Measurements from ENCODE around the gene MST1R.
"Not testable (repeated sequence)": the region's sequence is repeated elsewhere in the genome, so short reads cannot be mapped to it uniquely, and the experiment has no call there.

Gene MST1R

DNA sequence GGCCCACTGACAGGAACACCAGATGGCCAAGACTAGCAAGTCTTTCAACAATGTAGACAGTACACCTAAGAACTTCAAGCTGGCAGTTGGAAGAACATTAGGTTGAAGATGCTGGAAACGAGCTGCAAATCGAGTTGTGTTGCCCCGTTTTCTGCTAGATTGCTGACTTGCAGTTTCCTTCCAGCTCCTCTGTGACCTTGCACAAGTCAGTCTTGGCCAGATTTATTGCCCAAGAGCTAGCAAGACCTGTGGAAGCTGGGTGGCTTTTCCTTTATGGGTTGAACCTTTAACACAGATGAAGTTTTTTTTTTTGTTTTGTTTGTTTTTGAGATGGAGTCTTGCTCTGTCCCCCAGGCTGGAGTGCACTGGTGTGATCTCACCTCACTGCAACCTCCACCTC lies 33.4 kb upstream of the MST1R start:
- TF ChIP-seq, protein P1, sequence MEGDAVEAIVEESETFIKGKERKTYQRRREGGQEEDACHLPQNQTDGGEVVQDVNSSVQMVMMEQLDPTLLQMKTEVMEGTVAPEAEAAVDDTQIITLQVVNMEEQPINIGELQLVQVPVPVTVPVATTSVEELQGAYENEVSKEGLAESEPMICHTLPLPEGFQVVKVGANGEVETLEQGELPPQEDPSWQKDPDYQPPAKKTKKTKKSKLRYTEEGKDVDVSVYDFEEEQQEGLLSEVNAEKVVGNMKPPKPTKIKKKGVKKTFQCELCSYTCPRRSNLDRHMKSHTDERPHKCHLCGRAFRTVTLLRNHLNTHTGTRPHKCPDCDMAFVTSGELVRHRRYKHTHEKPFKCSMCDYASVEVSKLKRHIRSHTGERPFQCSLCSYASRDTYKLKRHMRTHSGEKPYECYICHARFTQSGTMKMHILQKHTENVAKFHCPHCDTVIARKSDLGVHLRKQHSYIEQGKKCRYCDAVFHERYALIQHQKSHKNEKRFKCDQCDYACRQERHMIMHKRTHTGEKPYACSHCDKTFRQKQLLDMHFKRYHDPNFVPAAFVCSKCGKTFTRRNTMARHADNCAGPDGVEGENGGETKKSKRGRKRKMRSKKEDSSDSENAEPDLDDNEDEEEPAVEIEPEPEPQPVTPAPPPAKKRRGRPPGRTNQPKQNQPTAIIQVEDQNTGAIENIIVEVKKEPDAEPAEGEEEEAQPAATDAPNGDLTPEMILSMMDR (IDR thresholded peaks at IDR 0.05; ENCODE audit: low read depth, low read length) = no peak
- H3K36me3 ChIP-seq = peaks cover 3% of the 10 kb centered on the region; the same call in 1 of the 2 replicates
- no peak overlapping the region for H3K27ac ChIP-seq
- no peaks in the 10 kb centered on the region for H3K9me3 ChIP-seq (ENCODE audit: severe bottlenecking)
- H3K27me3 ChIP-seq (ENCODE audit: insufficient read depth, low read depth, severe bottlenecking) = no peaks in the 10 kb centered on the region
- DNase-seq = no peak
- no peak overlapping the region for H3K4me3 ChIP-seq (ENCODE audit: low read depth, low read length)

DNA sequence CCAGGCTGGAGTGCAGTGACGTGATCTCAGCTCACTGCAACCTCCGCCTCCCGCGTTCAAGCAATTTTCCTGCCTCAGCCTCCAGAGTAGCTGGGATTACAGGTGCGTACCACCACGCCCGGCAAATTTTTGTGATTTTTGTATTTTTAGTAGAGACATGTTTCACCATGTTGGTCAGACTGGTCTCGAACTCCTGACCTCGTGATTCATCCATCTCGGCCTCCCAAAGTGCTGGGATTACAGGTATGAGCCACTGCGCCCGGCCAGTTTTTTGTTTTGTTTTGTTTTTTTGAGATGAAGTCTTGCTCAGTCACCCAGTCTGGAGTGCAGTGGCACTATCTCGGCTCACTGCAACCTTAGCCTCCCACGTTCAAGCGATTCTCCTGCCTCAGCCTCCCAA lies 28.6 kb upstream of the MST1R start:
- not testable (repeated sequence) for H3K4me3 ChIP-seq (ENCODE audit: low read depth, low read length); H3K36me3 ChIP-seq; H3K27ac ChIP-seq; H3K9me3 ChIP-seq (ENCODE audit: severe bottlenecking); H3K27me3 ChIP-seq (ENCODE audit: insufficient read depth, low read depth, severe bottlenecking); DNase-seq

DNA sequence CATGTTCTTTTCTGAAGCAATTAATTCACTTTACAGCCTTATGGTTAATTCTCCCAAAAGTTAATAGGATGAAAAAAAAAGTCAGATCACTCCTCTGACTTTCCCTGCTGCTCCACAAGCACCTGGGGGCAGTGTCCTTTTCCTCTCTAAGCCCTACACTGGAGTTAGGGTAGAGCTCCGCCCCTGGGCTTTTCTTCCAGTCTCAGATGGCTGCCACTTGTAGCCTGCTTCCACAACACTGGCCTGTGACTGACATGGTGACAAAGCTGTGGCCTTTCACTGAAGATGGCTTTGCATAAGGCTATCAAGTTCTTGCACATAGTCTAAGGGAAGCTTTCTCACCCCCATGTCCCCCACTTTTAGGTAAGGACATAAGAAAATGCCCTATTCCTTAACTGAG lies 27.2 kb upstream of the MST1R start:
- H3K27ac ChIP-seq = no peak overlapping the region
- DNase-seq = peak; percentile 86
- TF ChIP-seq, protein P1 (IDR thresholded peaks at IDR 0.05; ENCODE audit: low read depth, low read length) = peak; percentile 50
- H3K4me3 ChIP-seq (ENCODE audit: low read depth, low read length) = peak overlapping the region; percentile 87
- H3K27me3 ChIP-seq (ENCODE audit: insufficient read depth, low read depth, severe bottlenecking) = no peaks in the 10 kb centered on the region
- peaks cover 7% of the 10 kb centered on the region; the same call in 1 of the 2 replicates for H3K36me3 ChIP-seq
- H3K9me3 ChIP-seq (ENCODE audit: severe bottlenecking) = no peaks in the 10 kb centered on the region

DNA sequence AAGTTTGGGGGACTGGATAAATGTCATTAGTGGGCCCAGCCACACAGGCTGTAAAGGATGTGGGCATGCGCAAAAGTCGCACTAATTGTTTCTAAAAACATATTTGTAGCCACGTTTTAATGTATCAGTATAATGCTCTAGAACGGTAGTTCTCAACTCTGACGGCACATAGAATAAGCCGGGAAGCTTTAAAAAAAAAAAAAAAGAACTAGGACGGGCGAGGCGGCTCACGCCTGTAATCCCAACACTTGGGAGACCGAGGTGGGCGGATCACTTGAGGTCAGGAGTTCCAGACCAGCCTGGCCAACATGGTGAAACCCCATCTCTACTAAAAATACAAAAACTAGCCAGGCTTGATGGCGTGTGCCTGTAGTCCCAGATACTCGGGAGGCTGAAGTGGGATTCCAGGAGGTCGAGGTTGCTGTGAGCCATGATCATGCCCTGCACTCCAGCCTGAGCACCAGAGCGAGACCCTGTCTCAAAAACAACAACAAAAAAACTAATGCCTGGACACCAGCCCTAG lies 26.6 kb upstream of the MST1R start:
- Histone ChIP-seq H3K4me3 (ENCODE audit: low read depth, low read length) (peak overlapping the region; percentile 87), H3K27ac (peak overlapping the region; percentile 79), H3K36me3 (peaks cover 7% of the 10 kb centered on the region; the same call in 1 of the 2 replicates), H3K27me3 (ENCODE audit: insufficient read depth, low read depth, severe bottlenecking) (no peaks in the 10 kb centered on the region), H3K9me3 (ENCODE audit: severe bottlenecking) (no peaks in the 10 kb centered on the region)
- TF ChIP-seq, protein P1 (IDR thresholded peaks at IDR 0.05; ENCODE audit: low read depth, low read length) = no peak
- DNase-seq = peak; percentile 49

DNA sequence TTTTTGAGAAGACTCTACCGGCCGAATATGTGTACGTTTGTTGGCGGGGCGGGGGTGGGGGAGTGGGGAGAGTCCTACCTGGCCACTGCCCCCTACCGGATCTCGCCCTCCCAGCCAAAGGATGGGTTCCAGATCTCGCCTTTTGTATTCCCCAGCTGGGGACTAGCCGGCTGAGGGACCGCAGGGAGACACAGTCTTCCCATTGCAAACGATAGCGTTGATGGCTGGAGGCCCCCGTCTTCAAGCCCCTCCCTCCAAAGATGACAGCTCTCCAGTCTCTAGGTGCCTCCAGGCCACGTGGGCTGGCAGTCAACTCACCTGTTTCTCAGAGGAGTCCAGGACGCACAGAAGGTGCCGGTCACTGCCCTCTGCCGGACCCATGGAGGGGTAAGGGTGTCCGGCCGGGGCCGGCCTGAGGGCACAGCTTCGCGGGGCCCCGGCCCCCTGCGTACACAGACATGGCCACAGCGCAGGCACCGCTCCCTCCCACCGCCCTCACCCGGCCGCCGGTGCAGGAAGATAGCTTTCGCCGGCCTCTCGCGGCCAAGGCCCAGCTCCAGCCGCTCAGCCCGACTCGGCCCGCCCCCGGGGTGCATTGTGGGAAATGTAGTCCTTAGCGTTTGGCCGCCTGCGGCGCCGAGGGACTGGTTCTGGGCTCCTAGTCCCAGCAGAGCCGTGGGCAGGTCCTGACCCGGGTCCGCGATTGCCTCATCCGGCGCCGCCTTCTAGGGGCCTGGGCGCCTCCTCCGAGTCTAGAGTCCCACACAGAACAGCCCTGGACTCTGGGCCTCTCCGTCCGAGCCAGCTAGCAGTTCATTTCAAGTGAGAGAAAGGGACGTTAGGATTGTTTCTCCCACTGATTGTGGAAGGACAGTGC lies 25.9 kb upstream of the MST1R start, which contains the start of gene MON1A:
MON1A (minus strand) TSS at position 521 of the 877 bp plus-strand sequence. CDS start 16,465 bp downstream, outside the sequence.
- Histone ChIP-seq H3K36me3 (peaks cover 7% of the 10 kb centered on the region; the same call in 1 of the 2 replicates), H3K27ac (peak within 1 kb of the TSS; percentile 79), H3K27me3 (ENCODE audit: insufficient read depth, low read depth, severe bottlenecking) (no peaks in the 10 kb centered on the region), H3K4me3 (ENCODE audit: low read depth, low read length) (peak within 1 kb of the TSS; percentile 87), H3K9me3 (ENCODE audit: severe bottlenecking) (no peaks in the 10 kb centered on the region)
- peak; percentile 95 for DNase-seq
- TF ChIP-seq, protein P1 (IDR thresholded peaks at IDR 0.05; ENCODE audit: low read depth, low read length) = peak; percentile 43; the same call in 1 of the 2 replicates

DNA sequence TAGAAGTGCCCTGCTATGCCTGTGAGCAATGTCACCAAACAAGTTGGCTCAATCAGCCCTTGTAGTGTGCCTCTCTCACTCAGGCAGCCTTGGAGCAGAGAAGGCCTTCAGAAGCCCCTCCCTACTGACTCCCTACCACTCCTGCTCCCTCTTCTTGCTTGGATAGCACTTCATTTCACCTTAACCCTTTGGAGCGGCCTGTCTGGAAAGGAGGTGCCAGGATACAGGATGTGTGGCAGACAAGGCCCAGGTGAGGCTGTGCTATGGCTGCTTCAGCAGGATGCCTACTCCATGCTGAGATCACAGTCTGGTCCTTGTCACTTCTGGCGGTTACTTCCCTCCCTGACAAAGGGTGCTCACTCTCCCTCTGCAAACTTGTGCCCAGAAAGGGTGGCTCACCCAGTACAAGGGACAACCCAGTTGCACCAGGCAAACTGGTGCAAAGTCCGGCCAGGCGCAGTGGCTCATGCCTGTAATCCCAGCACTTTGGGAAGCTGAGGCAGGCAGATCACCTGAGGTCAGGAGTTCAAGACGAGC lies 24.9 kb upstream of the MST1R start:
- H3K4me3 ChIP-seq (ENCODE audit: low read depth, low read length) = no peak overlapping the region
- TF ChIP-seq, protein P1 (IDR thresholded peaks at IDR 0.05; ENCODE audit: low read depth, low read length) = no peak
- no peak for DNase-seq

More for the DNA sequence above, 24.9 kb upstream of the MST1R start:
- Histone ChIP-seq H3K27ac (no peak overlapping the region), H3K36me3 (peaks cover 7% of the 10 kb centered on the region; the same call in 1 of the 2 replicates), H3K27me3 (ENCODE audit: insufficient read depth, low read depth, severe bottlenecking) (no peaks in the 10 kb centered on the region), H3K9me3 (ENCODE audit: severe bottlenecking) (no peaks in the 10 kb centered on the region)
